Right lobe of liver (tissue), 4 donors: ENCODE data around the gene MAPK14.

Experiments used
- CTCF ChIP-seq, 4 donors: fragments of 200-600 bp in 3 of 4; fragments of 450-650 bp in 1 of 4; IDR thresholded peaks; one replicate each; pipeline versions ENCODE4 v1.5.1 to v1.8.0; 2016 to 2022; ENCODE audit warnings: antibody characterized with exemption in 4 of 4, mild to moderate bottlenecking in 2 of 4
- POLR2A ChIP-seq: fragments of 450-650 bp; IDR thresholded peaks from one replicate; pipeline ENCODE4 v1.6.1; 2017; ENCODE audit warnings: antibody characterized with exemption, mild to moderate bottlenecking
- donor health status: DM: no; HTN: no; CAD: no.
- donor health status: DM: no; HTN: no; CAD: no.
- donor health status: DM: no; HTN: yes; CAD: no.

GRCh38 chr6:36018339-36018738 is 9.3 kb upstream of the MAPK14 start:
- TF ChIP-seq CTCF (IDR thresholded peaks at IDR 0.05) (no peak), POLR2A (no peak)
